ENCODE data around the gene KDM6B.

KDM6B gene

GRCh38 chr17:7824021-7824924 lies 9.7 kb upstream of the KDM6B start:
- DNase-seq: no peak

- DNase-seq: no peak
These were observed 8.6 kb upstream of the KDM6B start for GRCh38 chr17:7825206-7825990.

GRCh38 chr17:7830616-7831015 lies 3.4 kb upstream of the KDM6B start:
- no peak for DNase-seq

GRCh38 chr17:7831233-7831632 lies 2.8 kb upstream of the KDM6B start:
- no peak for DNase-seq

- no peak for DNase-seq
These were observed 1.6 kb upstream of the KDM6B start for GRCh38 chr17:7832431-7832830.

GRCh38 chr17:7833011-7833794 lies 814 bp upstream of the KDM6B start:
- no peak for DNase-seq

- DNase-seq: peak; percentile 52
These were observed 532 bp downstream of the KDM6B start for GRCh38 chr17:7834542-7834956.

- DNase-seq: peak; percentile 90
These were observed 1.2 kb downstream of the KDM6B start for GRCh38 chr17:7834957-7835813.

- peak; percentile 49 for DNase-seq
These were observed 2.0 kb downstream of the KDM6B start for GRCh38 chr17:7835814-7836595.

- peak; percentile 65 for DNase-seq
These were observed 2.8 kb downstream of the KDM6B start for GRCh38 chr17:7836596-7837407.

- no peak for DNase-seq
These were observed 3.5 kb downstream of the KDM6B start for GRCh38 chr17:7837408-7838088.

GRCh38 chr17:7838090-7839075 lies 4.4 kb downstream of the KDM6B start:
- DNase-seq: no peak

GRCh38 chr17:7839190-7839875 lies 5.3 kb downstream of the KDM6B start:
- DNase-seq: no peak

GRCh38 chr17:7839876-7840261 lies 5.9 kb downstream of the KDM6B start:
- DNase-seq: no peak

- no peak for DNase-seq
These were observed 6.4 kb downstream of the KDM6B start for GRCh38 chr17:7840441-7840840.

- no peak for DNase-seq
These were observed 6.9 kb downstream of the KDM6B start for GRCh38 chr17:7840875-7841274.

GRCh38 chr17:7841396-7841914 lies 7.4 kb downstream of the KDM6B start:
- peak; percentile 95 for DNase-seq
